ENCODE data around the gene PRX.

DNA sequence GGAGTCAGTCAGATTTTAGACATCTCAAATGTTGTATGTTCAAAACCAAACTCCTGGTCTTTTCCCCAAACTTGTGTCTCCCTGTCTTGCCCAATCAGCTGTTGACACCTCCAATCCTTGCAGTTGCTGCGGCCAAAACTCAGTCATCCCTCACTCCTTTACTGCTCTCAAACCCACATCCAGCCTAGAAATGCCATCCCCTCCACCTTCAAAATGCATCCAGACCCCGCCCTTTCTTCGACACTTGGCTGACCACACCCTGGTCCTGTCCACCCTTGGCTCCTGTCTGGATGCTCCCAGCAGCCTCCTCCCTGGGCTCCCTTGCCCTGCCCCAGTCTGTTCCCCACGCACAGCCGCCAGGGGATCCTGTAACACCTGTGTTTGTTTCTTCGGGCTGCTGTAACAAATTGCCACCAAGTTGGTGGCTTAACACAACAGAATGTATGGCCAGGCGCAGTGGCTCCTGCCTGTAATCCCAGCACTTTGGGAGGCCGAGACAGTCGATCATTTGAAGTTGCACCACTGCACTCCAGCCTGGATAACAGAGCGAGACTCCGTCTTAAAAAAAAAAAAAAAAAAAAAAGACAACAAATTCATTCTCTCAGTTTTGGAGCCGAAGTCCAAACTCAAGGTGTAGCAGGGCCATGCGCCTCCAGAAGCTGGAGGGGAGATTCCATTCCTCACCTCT is 53.0 kb downstream of the PRX start:
- TF ChIP-seq ZNF274 (IDR thresholded peaks at IDR 0.05; ENCODE audit: borderline replicate concordance, low read depth, low read length) (no peak), ZNF24 (IDR thresholded peaks at IDR 0.05) (no peak), CEBPB (tag; IDR thresholded peaks at IDR 0.05) (no peak), HDAC2 (IDR thresholded peaks at IDR 0.05) (no peak)
